ENCODE measurements around the gene TP63.

- TF ChIP-seq CTCF (IDR thresholded peaks at IDR 0.05; ENCODE audit: low read depth, low read length) (no peak), POLR2A (IDR thresholded peaks at IDR 0.05; ENCODE audit: extremely low read depth, insufficient read length) (no peak), MAX (IDR thresholded peaks at IDR 0.05; ENCODE audit: low read depth, low read length) (no peak), MYC (IDR thresholded peaks at IDR 0.05; ENCODE audit: low read depth, low read length) (no peak)
These were observed 104.7 kb downstream of the TP63 start for GRCh38 chr3:189735913-189736312.
